ENCODE data around the gene CD27.

CD27 gene

DNA sequence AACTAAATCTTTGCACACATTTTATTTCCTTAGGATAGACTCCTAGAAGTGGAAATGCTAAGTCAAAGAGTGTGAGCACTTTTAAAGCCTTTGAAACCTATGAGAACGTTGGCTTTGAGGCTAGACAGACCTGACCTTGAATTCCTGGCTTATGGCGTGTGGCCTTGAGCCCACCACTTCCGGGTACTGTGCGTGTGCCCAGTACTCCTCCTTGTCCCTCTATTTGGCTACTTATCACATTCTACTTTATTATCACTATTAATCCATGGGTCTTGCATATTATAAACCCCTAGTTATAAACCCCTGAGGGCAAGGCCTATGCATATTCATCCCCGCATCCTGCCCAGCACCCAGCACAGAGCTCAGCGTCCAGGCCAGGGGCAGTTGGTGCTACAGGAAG is 26.0 kb upstream of the CD27 start (continued):
- TF ChIP-seq ZNF658 (tag by site-specific recombination; IDR thresholded peaks at IDR 0.05) = no peak
- TF ChIP-seq ZNF768 (tag by site-specific recombination; IDR thresholded peaks at IDR 0.05) = no peak
- TF ChIP-seq ZNF785 (tag by site-specific recombination; IDR thresholded peaks at IDR 0.05) = no peak

GRCh38 chr12:6420364-6420763 is 24.4 kb upstream of the CD27 start:
- H3K4me3 ChIP-seq (ENCODE audit: low read depth, low read length) = no peak overlapping the region
- ChIA-PET CTCF (interaction anchor here (0.6 to 1.2 kb wide), 3 partner anchors 28 to 359 kb away, joined by 3 to 4 read pairs (median 3); no protein-coding TSS in a partner anchor), POLR2A (no interaction called here)
- no peak overlapping the region for H3K27ac ChIP-seq (ENCODE audit: extremely low read depth, low read depth, low read length)
- no peaks in the 10 kb centered on the region for H3K9me3 ChIP-seq (ENCODE audit: control insufficient read depth, insufficient read depth, low read depth, low read length)
- no peaks in the 10 kb centered on the region for H3K4me1 ChIP-seq (ENCODE audit: control insufficient read depth, insufficient read depth, low read length)
- no peaks in the 10 kb centered on the region for H3K36me3 ChIP-seq (ENCODE audit: control insufficient read depth in 2 of 2, insufficient read depth in 1 of 2, low read length in 2 of 2)
- TF ChIP-seq ZNF133 (tag by site-specific recombination; IDR thresholded peaks at IDR 0.05) (no peak), EGR2 (tag by site-specific recombination; IDR thresholded peaks at IDR 0.05; ENCODE audit: low read depth) (no peak), ZNF514 (tag by site-specific recombination; IDR thresholded peaks at IDR 0.05) (no peak), ZSCAN30 (tag by site-specific recombination; IDR thresholded peaks at IDR 0.05) (no peak), ZNF571 (tag by site-specific recombination; IDR thresholded peaks at IDR 0.05) (no peak), ZNF24 (tag by site-specific recombination; IDR thresholded peaks at IDR 0.05) (no peak), ZNF146 (tag by site-specific recombination; IDR thresholded peaks at IDR 0.05) (no peak), ZNF404 (tag by site-specific recombination; IDR thresholded peaks at IDR 0.05) (no peak), ZNF140 (tag by site-specific recombination; IDR thresholded peaks at IDR 0.05) (no peak), KLF9 (tag by site-specific recombination; IDR thresholded peaks at IDR 0.05; ENCODE audit: low read depth) (no peak), ZNF791 (tag by site-specific recombination; IDR thresholded peaks at IDR 0.05) (no peak), ZNF670 (tag by site-specific recombination; IDR thresholded peaks at IDR 0.05; ENCODE audit: low read depth) (no peak), ZNF777 (tag by site-specific recombination; IDR thresholded peaks at IDR 0.05; ENCODE audit: borderline replicate concordance) (no peak), ZNF175 (tag by site-specific recombination; IDR thresholded peaks at IDR 0.05) (no peak), PRDM4 (tag by site-specific recombination; IDR thresholded peaks at IDR 0.05) (no peak), SALL2 (tag by site-specific recombination; IDR thresholded peaks at IDR 0.05; ENCODE audit: borderline replicate concordance) (no peak), ZNF37A (tag by site-specific recombination; IDR thresholded peaks at IDR 0.05) (no peak), ZNF16 (tag by site-specific recombination; IDR thresholded peaks at IDR 0.05; ENCODE audit: low read depth) (no peak)
- TF ChIP-seq, protein P1, sequence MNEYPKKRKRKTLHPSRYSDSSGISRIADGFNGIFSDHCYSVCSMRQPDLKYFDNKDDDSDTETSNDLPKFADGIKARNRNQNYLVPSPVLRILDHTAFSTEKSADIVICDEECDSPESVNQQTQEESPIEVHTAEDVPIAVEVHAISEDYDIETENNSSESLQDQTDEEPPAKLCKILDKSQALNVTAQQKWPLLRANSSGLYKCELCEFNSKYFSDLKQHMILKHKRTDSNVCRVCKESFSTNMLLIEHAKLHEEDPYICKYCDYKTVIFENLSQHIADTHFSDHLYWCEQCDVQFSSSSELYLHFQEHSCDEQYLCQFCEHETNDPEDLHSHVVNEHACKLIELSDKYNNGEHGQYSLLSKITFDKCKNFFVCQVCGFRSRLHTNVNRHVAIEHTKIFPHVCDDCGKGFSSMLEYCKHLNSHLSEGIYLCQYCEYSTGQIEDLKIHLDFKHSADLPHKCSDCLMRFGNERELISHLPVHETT (tag by site-specific recombination; IDR thresholded peaks at IDR 0.05) = no peak
- TF ChIP-seq, protein P2, sequence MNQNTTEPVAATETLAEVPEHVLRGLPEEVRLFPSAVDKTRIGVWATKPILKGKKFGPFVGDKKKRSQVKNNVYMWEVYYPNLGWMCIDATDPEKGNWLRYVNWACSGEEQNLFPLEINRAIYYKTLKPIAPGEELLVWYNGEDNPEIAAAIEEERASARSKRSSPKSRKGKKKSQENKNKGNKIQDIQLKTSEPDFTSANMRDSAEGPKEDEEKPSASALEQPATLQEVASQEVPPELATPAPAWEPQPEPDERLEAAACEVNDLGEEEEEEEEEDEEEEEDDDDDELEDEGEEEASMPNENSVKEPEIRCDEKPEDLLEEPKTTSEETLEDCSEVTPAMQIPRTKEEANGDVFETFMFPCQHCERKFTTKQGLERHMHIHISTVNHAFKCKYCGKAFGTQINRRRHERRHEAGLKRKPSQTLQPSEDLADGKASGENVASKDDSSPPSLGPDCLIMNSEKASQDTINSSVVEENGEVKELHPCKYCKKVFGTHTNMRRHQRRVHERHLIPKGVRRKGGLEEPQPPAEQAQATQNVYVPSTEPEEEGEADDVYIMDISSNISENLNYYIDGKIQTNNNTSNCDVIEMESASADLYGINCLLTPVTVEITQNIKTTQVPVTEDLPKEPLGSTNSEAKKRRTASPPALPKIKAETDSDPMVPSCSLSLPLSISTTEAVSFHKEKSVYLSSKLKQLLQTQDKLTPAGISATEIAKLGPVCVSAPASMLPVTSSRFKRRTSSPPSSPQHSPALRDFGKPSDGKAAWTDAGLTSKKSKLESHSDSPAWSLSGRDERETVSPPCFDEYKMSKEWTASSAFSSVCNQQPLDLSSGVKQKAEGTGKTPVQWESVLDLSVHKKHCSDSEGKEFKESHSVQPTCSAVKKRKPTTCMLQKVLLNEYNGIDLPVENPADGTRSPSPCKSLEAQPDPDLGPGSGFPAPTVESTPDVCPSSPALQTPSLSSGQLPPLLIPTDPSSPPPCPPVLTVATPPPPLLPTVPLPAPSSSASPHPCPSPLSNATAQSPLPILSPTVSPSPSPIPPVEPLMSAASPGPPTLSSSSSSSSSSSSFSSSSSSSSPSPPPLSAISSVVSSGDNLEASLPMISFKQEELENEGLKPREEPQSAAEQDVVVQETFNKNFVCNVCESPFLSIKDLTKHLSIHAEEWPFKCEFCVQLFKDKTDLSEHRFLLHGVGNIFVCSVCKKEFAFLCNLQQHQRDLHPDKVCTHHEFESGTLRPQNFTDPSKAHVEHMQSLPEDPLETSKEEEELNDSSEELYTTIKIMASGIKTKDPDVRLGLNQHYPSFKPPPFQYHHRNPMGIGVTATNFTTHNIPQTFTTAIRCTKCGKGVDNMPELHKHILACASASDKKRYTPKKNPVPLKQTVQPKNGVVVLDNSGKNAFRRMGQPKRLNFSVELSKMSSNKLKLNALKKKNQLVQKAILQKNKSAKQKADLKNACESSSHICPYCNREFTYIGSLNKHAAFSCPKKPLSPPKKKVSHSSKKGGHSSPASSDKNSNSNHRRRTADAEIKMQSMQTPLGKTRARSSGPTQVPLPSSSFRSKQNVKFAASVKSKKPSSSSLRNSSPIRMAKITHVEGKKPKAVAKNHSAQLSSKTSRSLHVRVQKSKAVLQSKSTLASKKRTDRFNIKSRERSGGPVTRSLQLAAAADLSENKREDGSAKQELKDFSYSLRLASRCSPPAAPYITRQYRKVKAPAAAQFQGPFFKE (tag by site-specific recombination; IDR thresholded peaks at IDR 0.05; ENCODE audit: borderline replicate concordance) = no peak
